ENCODE measurements around the gene SSBP4.

Gene SSBP4

GRCh38 chr19:18433015-18433691, 14.0 kb downstream of the SSBP4 start:
- no peak for DNase-seq (ENCODE audit: low read depth in 2 of 2)

GRCh38 chr19:18433735-18434398, 14.7 kb downstream of the SSBP4 start:
- no peak for DNase-seq (ENCODE audit: low read depth in 2 of 2)

GRCh38 chr19:18434411-18435175, 15.4 kb downstream of the SSBP4 start:
- no peak for DNase-seq (ENCODE audit: low read depth in 2 of 2)

GRCh38 chr19:18435178-18435841, 16.1 kb downstream of the SSBP4 start:
- no peak for DNase-seq (ENCODE audit: low read depth in 2 of 2)

GRCh38 chr19:18435842-18436670, 16.9 kb downstream of the SSBP4 start:
- no peak for DNase-seq (ENCODE audit: low read depth in 2 of 2)

GRCh38 chr19:18436671-18437490, 17.7 kb downstream of the SSBP4 start:
- peak; percentile 38 to 63 for DNase-seq (ENCODE audit: low read depth in 2 of 2)

GRCh38 chr19:18437491-18438330, 18.5 kb downstream of the SSBP4 start, which contains the start of gene ISYNA1:
TSS of gene ISYNA1 (minus strand) at chr19:18438133. CDS start at chr19:18437979, 154 bp downstream.
- DNase-seq (ENCODE audit: low read depth in 2 of 2): no peak

- no peak for DNase-seq (ENCODE audit: low read depth in 2 of 2)
Measured at GRCh38 chr19:18438331-18439024, 19.3 kb downstream of the SSBP4 start.

- DNase-seq (ENCODE audit: low read depth in 2 of 2): no peak
Measured at GRCh38 chr19:18439025-18439909, 20.1 kb downstream of the SSBP4 start.

GRCh38 chr19:18439910-18440237, 20.7 kb downstream of the SSBP4 start:
- no peak for DNase-seq (ENCODE audit: low read depth in 2 of 2)

GRCh38 chr19:18440415-18440877, 21.2 kb downstream of the SSBP4 start:
- no peak for DNase-seq (ENCODE audit: low read depth in 2 of 2)

- no peak for DNase-seq (ENCODE audit: low read depth in 2 of 2)
Measured at GRCh38 chr19:18440936-18441803, 22.0 kb downstream of the SSBP4 start.

- DNase-seq (ENCODE audit: low read depth in 2 of 2): no peak
Measured at GRCh38 chr19:18441804-18442788, 22.9 kb downstream of the SSBP4 start.

GRCh38 chr19:18442941-18443340, 23.7 kb downstream of the SSBP4 start:
- DNase-seq (ENCODE audit: low read depth in 2 of 2): no peak

GRCh38 chr19:18443406-18443805, 24.2 kb downstream of the SSBP4 start:
- no peak for DNase-seq (ENCODE audit: low read depth in 2 of 2)

GRCh38 chr19:18443831-18444230, 24.6 kb downstream of the SSBP4 start:
- DNase-seq (ENCODE audit: low read depth in 2 of 2): no peak
